Suprapubic skin (tissue), 4 donors: ENCODE results near the gene ITPRID2.

Experiments used
- EP300 ChIP-seq: sonication (generic); formaldehyde crosslinking; IDR thresholded peaks from one replicate; pipeline ENCODE4 v1.6.1; 2017; ENCODE audit warnings: antibody characterized with exemption
- POLR2A ChIP-seq, 2 donors: fragments of 450-650 bp; IDR thresholded peaks; one replicate each; pipeline ENCODE4 v1.6.1; 2017; ENCODE audit warnings: antibody characterized with exemption in 2 of 2, mild to moderate bottlenecking in 2 of 2, moderate library complexity in 2 of 2
- POLR2AphosphoS5 ChIP-seq, 3 donors: sonication (generic); formaldehyde crosslinking; IDR thresholded peaks; one replicate each; pipeline ENCODE4 v1.6.1; 2017; ENCODE audit warnings: antibody characterized with exemption in 3 of 3
- TF ChIP-seq, protein P1 (sequence below), 2 donors: fragments of 200-600 bp in 1 of 2; fragments of 450-650 bp in 1 of 2; sonication (generic) in 1 of 2; IDR thresholded peaks; one replicate each; pipeline ENCODE4 v1.5.1; 2016 to 2019; ENCODE audit warnings: antibody characterized with exemption in 2 of 2, mild to moderate bottlenecking in 1 of 2, moderate library complexity in 1 of 2

DNA sequence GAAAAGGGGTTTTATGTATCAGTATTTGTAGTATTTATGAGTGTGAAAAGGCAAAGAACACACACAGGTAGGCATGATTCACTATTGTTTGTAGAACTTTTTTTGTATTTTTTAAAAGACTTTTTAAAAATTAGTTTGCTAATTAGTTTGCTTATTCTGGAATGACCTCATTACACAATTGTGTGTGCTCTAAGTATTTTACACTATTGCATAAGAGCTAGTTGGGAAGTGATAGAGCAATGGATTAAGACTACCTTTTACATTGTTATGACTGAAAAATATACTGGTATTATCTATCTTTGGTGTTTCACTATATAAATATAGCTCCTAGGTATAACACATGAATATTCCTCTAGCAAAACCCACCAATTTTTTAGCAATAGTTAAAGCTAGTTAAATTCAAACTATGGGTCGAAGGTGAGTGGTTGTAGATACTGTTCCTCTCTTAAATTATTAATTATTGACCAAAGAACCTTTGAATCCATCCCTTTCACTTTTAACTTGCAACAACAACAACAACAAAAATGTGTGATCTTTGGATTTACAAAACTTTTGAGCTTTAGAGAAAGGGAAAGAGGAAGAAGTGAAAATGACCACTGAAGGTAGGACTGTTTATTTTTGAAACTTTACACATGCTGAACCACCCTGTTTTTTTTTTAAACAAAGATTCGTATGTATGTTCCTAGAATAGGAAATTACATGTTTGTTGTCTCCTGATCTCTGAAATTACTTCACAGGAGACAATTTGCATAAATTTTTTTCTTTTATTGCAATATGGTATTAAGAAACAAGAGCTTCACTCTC, 18.7 kb downstream of the ITPRID2 start:
- TF ChIP-seq, protein P1, sequence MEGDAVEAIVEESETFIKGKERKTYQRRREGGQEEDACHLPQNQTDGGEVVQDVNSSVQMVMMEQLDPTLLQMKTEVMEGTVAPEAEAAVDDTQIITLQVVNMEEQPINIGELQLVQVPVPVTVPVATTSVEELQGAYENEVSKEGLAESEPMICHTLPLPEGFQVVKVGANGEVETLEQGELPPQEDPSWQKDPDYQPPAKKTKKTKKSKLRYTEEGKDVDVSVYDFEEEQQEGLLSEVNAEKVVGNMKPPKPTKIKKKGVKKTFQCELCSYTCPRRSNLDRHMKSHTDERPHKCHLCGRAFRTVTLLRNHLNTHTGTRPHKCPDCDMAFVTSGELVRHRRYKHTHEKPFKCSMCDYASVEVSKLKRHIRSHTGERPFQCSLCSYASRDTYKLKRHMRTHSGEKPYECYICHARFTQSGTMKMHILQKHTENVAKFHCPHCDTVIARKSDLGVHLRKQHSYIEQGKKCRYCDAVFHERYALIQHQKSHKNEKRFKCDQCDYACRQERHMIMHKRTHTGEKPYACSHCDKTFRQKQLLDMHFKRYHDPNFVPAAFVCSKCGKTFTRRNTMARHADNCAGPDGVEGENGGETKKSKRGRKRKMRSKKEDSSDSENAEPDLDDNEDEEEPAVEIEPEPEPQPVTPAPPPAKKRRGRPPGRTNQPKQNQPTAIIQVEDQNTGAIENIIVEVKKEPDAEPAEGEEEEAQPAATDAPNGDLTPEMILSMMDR (IDR thresholded peaks at IDR 0.05) = no peak
- TF ChIP-seq POLR2AphosphoS5 (IDR thresholded peaks at IDR 0.05) (no peak), POLR2A (IDR thresholded peaks at IDR 0.05) (no peak), EP300 (no peak)
